SH-SY5Y (cell line): ENCODE measurements around the gene DNALI1.

Experiments
- GATA2 ChIP-seq: IDR thresholded peaks from 2 replicates; pipeline ENCODE4 v1.6.1; 2011; ENCODE audit warnings: mild to moderate bottlenecking, low read depth, low read length
- GATA3 ChIP-seq: IDR thresholded peaks from 2 replicates; pipeline ENCODE4 v1.6.1; 2011; ENCODE audit warnings: low read depth, mild to moderate bottlenecking, low read length, moderate library complexity

GRCh38 chr1:37606481-37607263 lies 49.9 kb downstream of the DNALI1 start:
- TF ChIP-seq GATA3 (no peak), GATA2 (no peak)
